Stimulated activated CD8-positive, alpha-beta memory T cell treated with anti-CD3 and anti-CD28 coated beads, Interleukin-15, amount 100 ng/mL, for 48 hours (primary cell): ENCODE results near the gene PMCH.
"Not testable (repeated sequence)": the region's sequence is repeated elsewhere in the genome, so short reads cannot be mapped to it uniquely, and the experiment has no call there.

Experiments
- DNase-seq, 2 donors: peaks; one replicate each; pipeline ENCODE4 v3.0.0-alpha.2; 2020; ENCODE audit warnings: low read depth in 2 of 2

The PMCH gene, protein sequence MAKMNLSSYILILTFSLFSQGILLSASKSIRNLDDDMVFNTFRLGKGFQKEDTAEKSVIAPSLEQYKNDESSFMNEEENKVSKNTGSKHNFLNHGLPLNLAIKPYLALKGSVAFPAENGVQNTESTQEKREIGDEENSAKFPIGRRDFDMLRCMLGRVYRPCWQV

DNA sequence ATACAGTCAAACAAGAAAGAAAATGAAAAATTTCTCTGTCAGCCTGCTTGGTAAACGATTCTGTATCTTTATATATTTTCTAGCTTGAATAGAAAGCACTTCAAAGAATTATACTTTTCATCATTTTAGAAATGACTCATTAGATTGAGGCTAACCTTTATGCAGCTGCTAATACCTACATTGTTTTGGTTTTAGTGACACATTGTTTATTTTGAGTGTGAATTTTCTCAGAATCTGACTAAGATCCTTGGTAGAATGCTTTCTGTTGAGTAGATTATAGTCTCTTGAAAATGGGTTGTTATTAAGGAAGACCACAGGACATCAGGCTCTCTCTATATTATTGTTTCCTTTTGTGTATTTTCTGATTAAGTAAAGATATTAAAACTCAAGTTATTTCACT lies at the start of gene PMCH:
Gene PMCH (minus strand): TSS at position 45 of the 400 bp plus-strand sequence. CDS start 63 bp downstream, outside the sequence.
- no peak for DNase-seq

DNA sequence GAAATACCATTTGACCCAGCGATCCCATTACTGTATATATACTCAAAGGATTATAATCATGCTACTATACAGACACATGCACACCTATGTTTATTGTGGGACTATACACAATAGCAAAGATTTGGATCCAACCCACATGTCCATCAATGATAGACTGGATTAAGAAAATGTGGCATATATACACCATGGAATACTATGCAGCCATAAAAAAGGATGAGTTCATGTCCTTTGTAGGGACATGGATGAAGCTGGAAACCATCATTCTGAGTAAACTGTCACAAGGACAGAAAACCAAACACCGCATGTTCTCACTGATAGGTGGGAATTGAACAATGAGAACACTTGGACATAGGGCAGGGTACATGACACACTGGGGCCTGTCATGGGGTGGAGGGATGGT lies 43.2 kb upstream of the PMCH start:
- DNase-seq = not testable (repeated sequence)

DNA sequence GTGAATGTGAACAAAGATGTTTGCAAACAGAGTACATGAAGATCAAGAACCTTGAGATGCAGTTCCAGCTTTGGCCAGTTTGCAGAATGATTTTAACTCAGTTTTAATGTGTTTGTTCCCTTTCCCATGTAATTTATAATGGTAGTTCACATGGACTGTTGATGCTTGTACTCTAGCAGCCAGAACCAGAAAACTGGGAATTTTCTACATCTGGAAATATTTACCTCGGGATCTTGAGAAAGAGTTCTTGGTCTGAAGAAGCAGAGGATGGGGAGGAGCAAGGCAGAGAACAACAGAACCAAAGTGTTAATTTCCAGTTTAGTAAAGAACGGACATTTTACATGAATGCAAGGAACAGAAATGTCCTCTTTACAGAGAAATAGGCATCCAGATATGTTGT lies 37.0 kb upstream of the PMCH start:
- no peak for DNase-seq

DNA sequence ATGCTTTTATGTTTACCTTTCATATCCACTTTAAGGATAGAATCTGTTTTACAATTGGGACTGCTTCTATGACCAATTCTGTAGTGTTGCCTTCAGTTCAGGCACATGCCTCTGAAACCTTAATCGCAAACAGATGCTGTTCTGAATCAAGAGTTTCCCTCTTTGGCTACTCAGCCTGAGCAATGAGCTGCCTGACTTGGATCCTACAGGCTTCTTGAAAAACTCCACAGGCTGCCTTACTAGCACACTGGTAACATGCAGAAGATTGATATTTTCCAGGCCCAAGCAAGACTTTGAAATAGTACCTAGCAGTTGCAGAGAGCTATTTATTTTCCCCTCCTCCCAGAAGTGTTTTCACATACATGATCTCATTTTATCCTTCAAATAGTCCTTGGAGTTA lies 34.8 kb upstream of the PMCH start:
- no peak for DNase-seq

DNA sequence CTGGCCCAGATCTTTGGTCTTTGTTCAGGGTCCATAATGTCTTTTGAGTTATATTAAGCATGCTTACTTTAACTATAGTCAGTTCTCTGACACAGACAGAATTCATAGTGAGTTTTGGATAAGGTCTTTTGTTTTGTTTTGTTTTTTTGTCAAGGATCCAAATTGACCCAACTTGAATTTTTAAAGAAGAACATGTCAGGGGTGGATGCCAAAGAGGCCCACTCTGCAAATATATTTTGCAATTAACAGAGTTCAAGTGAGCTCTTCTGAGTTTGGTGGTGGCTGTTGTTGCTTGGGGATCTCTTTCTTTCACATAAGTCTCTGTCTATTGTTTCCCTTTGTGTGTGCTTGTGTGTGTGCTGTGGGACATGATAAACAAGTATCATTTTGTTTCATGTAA lies 34.4 kb upstream of the PMCH start:
- no peak for DNase-seq

DNA sequence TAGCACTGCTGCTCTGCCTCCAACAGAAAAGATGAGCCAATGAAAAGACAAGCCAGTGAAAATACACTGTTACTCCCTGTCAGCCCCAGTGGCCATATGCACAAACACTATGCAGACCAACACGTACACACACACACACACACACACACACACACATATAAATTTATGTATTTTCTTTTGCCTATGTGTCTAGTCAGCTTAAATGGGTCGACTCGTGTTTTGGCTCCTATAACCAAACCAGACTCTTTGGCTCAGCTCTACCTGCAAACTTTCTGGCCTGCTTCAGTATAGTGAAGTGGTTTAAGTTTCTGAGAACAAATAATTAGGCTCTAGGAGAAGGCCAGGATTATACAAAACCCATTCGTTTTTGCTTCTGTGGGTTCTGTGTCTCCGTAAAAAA lies 30.3 kb upstream of the PMCH start:
- no peak for DNase-seq

DNA sequence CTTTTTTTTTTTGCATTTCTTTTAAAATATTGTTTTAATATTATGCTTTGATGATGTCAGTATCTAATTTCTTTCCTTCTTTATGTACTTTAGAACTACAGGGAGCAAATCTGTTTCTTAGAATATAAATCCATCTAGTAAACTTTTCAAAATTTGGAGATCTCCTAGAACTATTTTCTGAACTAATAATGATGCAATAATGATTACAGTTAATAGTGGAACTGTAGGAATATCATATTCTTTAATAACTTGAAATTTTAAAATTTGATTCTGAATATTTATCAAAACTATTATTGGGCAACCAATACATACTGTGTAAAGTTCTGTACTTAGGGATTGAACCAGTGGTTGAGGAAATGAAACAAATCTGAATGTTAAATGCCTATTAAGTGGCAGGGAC lies 23.1 kb upstream of the PMCH start:
- DNase-seq = no peak

DNA sequence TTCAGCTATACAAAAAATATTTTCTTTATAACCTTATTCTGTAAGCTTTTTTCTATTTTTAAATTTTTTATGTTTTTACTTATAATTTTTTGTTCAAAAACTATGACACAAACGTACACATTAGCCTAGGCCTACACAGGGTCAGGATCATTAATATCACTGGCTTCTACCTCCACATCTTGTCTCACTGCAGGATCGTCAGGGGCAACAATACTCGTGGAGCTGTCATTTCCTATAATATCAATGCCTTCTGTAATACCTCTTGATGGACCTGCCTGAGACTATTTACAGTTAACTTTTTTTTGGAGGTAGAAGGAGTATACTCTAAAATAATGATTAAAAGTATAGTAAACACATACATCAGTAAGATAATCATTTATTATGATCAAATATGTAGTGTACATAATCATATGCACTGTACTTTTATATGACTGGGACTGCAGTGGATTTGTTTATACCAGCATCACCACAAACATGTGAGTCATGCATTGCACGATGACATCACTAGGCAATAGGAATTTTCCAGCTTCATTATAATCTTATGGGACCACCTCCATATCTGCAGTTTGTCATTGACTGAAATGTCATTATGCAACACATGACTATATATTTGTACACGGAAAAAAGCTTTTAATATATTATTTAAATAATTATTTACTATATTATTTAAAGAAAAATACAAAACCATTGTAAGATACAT lies 18.5 kb upstream of the PMCH start:
- no peak for DNase-seq

DNA sequence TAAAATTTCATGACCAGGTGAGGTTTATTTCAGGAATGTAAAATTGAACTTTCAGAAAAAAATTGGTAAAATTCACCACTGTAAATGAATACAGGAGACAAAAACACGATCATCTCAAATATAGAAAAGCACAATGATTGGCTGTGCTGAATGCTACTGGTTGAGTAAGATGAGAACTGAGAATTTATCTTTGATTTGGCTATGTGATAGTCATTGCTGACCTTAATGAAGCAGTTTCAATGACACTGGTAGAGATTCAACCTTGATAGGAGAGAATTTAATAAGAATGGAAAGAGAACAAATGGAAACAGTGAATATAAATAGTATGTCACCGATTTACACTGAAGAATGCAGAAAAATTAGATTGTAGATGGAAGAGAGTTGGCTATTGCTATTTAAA lies 6.4 kb upstream of the PMCH start:
- DNase-seq = no peak

DNA sequence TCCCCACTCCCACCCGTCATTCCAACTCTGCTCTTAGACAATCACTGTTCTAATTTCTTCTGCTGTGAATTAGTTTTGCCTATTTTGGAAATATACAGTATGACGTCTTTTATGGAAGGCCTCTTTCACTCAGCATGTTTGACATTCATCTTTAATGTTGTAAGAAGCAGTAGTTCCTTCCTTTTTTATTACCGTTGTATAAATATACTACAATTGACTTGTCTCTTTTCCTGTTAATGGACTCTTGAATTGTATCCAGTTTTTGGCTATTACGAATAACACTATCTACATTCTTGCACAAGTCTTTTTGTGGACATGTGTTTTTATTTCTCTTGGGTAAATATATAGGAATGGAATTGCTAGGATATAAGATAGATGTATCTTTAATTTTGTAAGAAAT lies 4.9 kb upstream of the PMCH start:
- DNase-seq = no peak

DNA sequence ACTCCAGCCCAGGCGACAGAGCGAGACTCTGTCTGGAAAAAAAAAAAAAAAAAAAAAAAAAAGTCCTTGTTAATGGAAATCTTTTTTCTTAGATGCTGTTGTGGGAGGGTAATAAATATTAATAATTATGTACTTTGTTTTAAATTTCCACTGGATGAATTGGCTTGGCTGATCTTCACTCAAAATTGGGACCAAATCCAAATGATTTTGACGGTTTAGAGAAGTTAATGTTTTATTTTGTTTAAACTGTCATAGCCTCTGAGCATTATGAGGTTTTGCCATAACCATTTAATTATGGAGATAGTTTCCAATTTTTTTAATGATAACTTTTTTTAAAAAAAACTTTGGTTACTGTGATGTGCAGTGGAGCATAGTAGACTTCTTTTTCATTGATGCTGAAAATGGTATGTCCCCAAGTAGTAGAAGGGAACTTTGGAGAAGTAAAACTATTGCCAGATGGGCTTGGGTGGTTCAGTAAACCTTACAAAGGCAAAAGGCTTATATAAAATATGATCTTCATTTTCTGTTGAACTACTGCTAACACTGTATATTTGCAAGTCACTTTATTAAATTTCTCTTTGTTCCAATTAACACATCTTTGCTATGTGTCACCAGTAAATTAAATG lies 3.9 kb upstream of the PMCH start:
- no peak for DNase-seq

DNA sequence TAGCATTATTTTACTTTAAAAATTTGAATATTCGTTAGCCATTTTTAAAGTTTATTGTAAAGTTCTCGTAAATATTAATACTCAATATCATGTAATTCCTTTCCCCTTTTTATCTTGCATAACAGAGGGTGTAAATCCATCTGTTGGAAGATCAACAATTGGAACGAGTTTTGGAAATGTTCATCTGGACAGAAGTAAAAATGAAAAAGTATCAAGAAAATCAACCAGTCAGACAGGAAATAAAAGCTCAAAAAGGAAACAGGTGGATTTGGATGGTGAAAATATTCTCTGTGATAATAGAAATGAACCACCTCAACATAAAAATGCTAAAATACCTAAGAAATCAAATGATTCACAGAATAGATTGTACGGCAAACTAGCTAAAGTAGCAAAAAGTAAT lies 1.8 kb downstream of the PMCH start:
- no peak for DNase-seq

DNA sequence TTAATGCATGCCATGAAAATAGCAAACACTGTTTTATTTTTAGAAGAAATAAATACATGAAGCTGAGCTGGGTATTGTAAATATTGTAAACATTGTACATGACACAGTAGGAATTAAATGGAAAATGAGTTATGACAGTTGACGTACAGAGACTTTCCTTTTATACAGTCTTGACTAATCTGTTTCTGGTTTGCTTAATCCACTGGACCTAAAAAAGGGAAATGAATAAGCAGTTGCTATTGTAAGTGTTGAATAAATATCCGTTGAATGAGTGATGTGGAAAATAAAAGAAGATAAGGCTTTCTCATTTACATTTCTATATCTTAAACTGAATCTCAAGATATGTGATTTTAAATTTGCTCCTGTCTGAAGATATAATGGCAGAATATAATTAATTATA lies 15.0 kb downstream of the PMCH start:
- no peak for DNase-seq

DNA sequence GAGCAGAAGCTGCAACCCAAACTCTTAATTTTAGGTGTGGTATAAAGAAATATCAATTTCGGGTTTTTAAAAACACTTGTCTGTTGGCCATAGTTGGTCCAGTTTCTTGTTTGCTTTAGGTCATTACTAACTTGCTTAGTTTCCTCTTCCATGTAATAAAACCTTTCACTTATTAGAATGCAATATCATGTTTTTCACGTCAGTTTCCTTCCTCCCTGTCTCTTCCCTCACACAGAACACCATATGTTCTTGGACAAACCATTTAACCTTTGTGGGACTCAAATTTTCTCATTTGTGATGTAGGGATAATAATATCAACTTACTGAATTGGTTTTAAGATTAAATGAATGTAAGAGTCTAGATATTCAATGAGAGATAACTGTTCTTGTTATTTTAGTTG lies 22.9 kb downstream of the PMCH start:
- no peak for DNase-seq

DNA sequence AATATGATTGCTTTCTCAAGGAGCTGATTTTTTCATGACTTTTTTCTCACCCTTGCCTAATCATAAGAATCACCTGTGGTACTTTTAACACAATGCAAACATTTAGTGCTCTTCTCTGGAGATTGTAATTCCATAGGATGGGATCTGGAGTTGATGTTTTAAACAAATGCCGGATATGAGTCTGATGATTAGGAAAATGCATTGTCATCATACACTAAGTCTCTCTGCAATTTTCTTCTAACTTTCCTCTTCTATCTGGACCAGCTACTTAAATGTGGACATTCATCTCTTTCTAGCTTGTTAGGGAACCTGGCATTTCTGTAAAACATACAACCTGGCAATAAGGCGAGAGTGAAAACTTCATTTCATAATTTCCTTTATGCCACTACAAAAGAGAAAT lies 23.5 kb downstream of the PMCH start:
- no peak for DNase-seq

DNA sequence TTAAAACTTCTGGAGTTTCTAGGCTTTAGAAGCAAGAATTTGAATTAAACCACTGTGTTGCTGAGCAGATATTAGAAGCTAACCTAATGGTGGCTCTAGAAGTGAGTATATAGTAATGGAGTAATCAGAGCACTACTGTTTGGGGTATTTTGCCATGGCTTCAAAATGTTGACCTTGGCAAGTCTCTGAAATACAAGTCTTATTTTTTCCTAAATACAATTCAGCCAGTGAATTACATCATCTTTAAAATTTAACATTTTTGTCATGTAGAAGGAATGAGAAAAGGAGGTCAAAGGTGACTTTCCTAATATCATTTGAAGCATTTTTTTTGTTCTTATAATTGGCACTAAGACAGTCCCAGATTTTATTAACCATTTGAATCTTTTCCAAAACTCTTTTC lies 25.2 kb downstream of the PMCH start:
- no peak for DNase-seq

DNA sequence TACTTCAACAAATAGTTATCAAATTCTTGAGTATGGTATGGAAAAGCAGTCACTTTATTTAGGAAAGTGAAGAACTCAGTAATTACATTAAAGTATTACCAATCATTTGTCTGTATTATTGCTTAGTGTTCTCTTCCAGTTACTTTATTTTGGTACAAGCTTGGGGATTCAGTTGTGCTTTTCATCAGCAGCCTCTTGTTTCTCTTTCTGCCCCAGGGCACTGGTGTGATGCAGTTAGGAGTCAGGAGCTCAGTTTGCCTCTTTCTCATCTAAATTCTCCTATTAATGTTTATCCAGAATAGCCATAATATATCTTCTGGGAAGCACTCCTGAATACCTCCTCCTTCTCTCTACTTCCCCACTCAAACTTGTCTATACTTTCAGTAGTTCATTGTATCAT lies 25.7 kb downstream of the PMCH start:
- no peak for DNase-seq

DNA sequence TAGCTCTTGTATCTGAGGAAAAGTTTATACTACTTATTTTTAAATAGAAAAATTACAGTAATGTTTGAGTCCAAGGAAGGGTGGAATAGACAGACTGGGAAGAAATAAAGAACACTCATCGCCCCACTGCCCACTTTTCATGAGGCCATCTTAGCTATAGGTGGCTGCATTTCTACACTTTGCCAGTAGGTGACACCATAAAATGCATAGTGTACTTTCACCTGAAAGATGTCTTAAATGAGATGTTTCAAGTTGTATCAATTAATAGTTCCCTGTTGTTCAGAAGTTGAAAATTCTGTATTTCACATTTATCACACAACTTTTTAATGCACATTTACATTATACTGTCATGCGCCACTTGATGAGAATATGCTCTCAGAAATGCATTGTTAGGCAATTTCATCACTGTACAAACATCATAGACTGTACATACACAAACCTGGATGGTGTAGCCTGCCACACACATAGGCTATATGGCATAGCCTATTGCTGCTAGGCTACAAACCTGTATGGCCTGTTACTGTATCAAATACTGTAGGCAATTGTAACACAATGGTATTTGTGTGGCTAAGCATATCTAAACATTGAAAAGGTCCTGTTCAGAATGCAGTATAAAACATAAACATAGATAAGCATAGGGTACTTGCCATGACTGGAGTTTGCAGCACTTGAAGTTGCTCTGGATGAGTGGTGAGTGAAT lies 27.6 kb downstream of the PMCH start:
- DNase-seq = no peak

DNA sequence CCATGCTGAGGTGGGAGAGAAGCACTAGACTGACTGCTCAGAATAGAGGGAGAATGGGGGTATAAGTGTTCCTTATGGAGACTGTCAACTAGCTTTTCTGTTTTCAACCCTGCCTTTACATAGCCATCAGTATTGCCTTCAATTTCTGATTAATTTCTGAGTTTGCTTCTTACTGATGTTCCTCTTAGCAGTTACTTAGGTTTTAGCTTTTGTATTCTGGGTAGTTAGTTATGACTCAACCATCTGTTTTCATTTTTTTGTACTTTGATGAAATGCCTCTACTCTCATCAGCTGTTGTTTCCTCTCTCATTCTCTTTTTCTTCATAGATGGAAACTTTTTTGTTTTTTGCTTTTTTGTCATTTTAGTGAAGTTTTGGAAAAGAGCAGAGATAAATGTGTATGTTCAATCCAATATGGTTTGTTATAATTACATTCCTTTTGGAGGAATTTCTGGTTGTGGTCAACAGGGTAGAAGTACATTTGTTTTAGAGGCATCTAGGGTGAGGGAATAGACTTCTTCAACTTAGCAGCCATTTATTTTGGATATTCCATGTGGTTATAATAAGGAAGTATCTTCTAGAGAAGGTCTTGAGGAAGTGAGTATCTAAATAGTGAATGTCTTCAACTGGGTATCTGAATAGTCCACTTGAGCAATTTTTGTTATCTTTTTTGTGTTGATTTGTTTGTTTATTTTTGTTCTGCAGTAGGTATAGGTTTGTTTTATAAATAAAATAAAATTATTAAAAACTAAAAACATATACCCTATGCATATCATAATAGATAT lies 29.6 kb downstream of the PMCH start:
- no peak for DNase-seq

DNA sequence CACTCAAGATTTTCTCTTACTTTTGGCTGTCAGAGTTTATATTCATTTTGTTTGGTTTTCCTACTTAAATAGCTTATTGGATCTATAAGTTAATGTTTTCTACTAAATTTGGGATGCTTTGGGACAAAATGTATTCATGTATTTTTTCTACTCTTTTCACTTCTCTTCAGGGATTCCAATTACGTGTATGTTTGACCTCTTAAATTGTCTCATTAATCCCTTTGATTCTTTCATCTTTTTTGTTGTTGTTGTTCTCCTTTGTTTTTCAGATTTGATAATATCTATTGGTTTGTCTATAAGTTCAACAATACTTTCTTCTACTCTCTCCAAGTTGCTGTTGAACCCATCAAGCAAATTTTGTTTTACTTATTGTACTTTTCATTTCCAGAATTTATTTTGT lies 34.2 kb downstream of the PMCH start:
- no peak for DNase-seq

DNA sequence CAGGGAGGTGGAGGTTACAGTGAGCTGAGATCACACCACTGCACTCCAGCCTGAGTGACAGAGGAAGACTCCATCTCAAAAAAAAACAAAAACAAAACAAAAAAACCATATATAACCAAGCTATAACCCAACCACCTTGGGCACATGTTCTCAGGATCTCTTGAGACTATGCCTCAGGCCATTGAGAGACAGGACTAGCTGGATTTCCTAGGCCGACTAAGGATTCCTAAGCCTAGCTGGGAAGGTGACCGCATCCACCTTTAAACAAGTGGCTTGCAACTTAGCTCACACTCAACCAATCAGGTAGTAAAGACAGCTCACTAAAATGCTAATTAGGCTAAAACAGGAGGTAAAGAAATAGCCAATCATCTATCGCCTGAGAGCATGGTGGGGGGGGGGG lies 42.4 kb downstream of the PMCH start:
- DNase-seq = not testable (repeated sequence)

DNA sequence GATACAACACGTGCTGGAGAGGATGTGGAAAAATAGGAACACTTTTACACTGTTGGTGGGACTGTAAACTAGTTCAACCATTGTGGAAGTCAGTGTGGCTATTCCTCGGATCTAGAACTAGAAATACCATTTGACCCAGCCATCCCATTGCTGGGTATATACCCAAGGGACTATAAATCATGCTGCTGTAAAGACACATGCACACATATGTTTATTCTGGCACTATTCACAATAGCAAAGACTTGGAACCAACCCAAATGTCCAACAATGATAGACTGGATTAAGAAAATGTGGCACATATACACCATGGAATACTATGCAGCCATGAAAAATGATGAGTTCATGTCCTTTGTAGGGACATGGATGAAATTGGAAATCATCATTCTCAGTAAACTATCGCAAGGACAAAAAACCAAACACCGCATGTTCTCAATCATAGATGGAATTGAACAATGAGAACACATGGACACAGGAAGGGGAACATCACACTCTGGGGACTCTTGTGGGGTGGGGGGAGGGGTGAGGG lies 50.5 kb downstream of the PMCH start:
- not testable (repeated sequence) for DNase-seq
